SH-SY5Y (cell line): ENCODE measurements around the gene ANO10.

ENCODE experiments used
- GATA2 ChIP-seq: IDR thresholded peaks from 2 replicates; pipeline ENCODE4 v1.6.1; 2011; ENCODE audit warnings: mild to moderate bottlenecking, low read depth, low read length
- GATA3 ChIP-seq: IDR thresholded peaks from 2 replicates; pipeline ENCODE4 v1.6.1; 2011; ENCODE audit warnings: low read depth, mild to moderate bottlenecking, low read length, moderate library complexity

DNA sequence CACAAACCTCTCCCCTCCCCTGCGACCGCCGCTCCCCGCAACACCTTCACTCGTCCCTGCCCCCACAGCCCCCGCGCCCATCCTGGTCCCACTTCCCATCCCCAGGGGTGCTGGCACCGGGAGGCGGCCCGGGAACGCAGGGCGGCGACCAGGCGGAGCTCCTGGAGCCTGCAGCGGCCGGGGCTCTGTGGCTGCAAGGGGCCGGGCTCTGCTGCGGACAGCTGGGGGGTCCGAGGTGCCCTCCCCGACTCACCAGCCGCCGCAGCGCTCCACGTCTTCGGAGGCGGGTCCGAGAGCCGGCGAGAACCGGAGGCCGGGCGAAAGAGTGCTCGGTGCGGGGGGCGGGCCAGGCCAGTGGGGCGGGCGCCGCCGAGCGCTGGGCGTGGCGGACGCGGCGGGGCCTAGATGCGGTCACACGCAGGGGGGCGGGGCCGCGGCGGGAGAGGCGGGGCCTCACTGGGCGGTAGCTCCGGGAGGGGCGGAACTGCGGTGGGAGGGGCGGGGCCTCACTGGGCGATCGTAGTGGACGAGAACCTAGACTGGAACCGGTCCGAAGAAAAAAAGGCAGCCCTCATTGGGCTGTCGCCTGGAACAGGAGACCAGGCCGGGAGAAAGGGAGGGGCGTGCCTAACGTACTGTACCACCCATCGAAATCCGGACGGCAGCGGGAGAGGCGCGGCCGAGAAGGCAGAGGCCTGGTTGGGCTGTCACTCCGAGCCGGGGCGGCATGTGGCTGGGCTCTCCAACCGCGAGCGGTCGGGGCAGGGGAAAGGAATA lies at the start of gene ANO10:
- TF ChIP-seq GATA2 (no peak), GATA3 (no peak)
